HG03439 (cell line): ENCODE measurements around the gene PLEKHA3.
"Not testable (repeated sequence)": the region's sequence is repeated elsewhere in the genome, so short reads cannot be mapped to it uniquely, and the experiment has no call there.

Experiments used
- ATAC-seq: cut with Tn5 transposase; IDR thresholded peaks from one replicate; pipeline ENCODE4 v1.9.1; 2021; ENCODE audit warnings: mild to moderate bottlenecking, moderate library complexity; ENCODE audit not compliant: unreplicated experiment

Gene PLEKHA3

GRCh38 chr2:178522950-178523595, 42.8 kb downstream of the PLEKHA3 start:
- peak; percentile 83 for ATAC-seq

- ATAC-seq, result peak; percentile 3
These were observed 43.4 kb downstream of the PLEKHA3 start for GRCh38 chr2:178523596-178524134.

GRCh38 chr2:178525010-178525409, 44.8 kb downstream of the PLEKHA3 start:
- not testable (repeated sequence) for ATAC-seq

- not testable (repeated sequence) for ATAC-seq
These were observed 45.2 kb downstream of the PLEKHA3 start for GRCh38 chr2:178525460-178525859.

GRCh38 chr2:178526256-178526655, 46.0 kb downstream of the PLEKHA3 start:
- no peak for ATAC-seq

GRCh38 chr2:178527592-178527991, 47.3 kb downstream of the PLEKHA3 start:
- ATAC-seq, result no peak

GRCh38 chr2:178528647-178529046, 48.4 kb downstream of the PLEKHA3 start:
- ATAC-seq, result no peak

- ATAC-seq, result no peak
These were observed 48.9 kb downstream of the PLEKHA3 start for GRCh38 chr2:178529194-178529593.

- ATAC-seq, result no peak
These were observed 49.9 kb downstream of the PLEKHA3 start for GRCh38 chr2:178530131-178530530.

- ATAC-seq, result peak; percentile 95
These were observed 50.4 kb downstream of the PLEKHA3 start for GRCh38 chr2:178530625-178531142.

- ATAC-seq, result no peak
These were observed 50.9 kb downstream of the PLEKHA3 start for GRCh38 chr2:178531168-178531567.

- no peak for ATAC-seq
These were observed 55.8 kb downstream of the PLEKHA3 start for GRCh38 chr2:178536037-178536436.

GRCh38 chr2:178542161-178542560, 61.9 kb downstream of the PLEKHA3 start:
- no peak for ATAC-seq

GRCh38 chr2:178542569-178542968, 62.3 kb downstream of the PLEKHA3 start:
- no peak for ATAC-seq

GRCh38 chr2:178550352-178550751, 70.1 kb downstream of the PLEKHA3 start:
- ATAC-seq, result peak; percentile 49

GRCh38 chr2:178553047-178553446, 72.8 kb downstream of the PLEKHA3 start:
- ATAC-seq, result no peak
